GM18868 (cell line): Measurements from ENCODE around the gene GPC4.

Source experiments
- ATAC-seq: cut with Tn5 transposase; IDR thresholded peaks from one replicate; pipeline ENCODE4 v1.9.1; 2021; ENCODE audit warnings: mild to moderate bottlenecking, moderate library complexity; ENCODE audit not compliant: unreplicated experiment

Gene GPC4

DNA sequence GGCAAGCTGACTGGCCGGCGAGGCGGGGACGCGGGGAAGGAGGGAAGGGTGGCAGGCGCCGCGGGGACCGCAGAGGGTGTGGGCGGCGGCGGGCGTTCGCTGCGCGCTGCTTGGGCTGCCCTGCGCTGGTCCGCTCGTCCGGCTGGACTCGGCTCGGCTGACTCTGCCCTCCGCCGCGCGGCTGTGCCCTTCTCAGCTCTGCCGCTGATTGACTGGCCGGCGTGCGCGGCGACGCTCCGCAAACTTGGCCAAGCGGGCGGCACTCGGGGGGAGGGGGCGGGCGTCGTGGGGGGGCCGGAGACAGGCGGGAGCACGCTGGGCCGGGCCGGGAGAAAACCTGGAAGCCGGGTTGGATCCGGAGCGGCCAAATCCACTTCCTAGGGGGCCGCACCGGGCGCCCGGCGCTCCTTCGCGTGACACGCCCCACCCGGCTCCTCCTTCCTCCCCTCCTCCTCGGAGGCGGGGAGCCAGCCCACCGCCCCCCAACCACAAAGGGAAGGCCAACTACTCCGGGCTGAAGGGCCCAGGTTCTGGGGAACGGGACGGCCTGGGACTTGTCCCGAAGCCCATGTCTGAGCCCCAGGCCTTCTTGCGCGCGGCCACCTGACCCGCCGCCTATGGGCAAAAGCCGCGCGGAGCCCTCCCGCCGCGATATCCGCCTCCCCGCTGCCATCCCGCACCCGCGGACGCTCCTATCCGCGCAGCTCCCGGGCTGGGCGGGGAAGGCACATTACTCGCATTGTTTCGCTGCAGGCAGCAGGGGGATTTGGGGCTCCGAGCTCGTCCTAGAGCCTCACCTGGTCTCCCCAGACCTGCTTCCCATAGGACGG, at the start of gene GPC4:
TSS of gene GPC4 (minus strand) at position 214 of the 830 bp plus-strand sequence. CDS start 524 bp downstream, outside the sequence.
- no peak for ATAC-seq

DNA sequence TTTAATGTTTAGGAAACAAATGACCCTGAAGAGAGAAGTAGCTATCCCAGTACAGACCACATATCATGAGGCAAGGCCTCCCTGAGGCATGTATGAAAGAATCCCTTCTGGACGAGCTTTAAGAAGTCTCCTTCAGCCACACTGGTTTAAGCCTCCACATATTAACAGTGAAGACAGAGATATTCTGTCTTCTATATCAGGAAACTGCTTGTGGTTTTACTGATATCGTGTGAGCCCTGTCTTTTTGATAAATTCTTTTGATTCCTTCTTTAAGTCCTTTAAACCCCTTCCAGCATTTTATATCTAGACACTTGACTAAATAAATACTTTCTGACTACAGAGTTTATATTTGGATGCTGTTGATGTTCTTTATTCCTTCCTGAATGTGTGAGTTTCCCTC, 45.9 kb upstream of the GPC4 start:
- no peak for ATAC-seq

DNA sequence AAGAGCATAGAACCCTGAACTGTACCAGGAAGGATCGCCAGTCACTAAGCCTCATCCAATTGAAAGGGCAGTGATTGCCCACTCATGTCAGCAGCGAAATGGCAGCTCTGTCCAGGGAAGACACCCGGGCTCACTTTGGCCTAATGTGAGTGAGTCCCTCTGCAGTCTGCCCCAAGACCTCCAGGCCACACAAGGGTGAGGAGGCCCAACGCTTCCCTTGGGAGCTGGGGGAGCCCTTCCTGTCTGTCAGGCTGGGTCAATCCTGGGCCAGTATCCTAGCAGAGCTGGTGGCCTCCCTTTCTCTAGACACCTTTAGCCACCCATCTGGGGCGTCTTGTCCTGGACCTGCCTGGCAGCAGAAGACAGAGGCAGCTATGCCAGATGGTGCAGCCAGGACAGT, 39.6 kb upstream of the GPC4 start:
- ATAC-seq: no peak

DNA sequence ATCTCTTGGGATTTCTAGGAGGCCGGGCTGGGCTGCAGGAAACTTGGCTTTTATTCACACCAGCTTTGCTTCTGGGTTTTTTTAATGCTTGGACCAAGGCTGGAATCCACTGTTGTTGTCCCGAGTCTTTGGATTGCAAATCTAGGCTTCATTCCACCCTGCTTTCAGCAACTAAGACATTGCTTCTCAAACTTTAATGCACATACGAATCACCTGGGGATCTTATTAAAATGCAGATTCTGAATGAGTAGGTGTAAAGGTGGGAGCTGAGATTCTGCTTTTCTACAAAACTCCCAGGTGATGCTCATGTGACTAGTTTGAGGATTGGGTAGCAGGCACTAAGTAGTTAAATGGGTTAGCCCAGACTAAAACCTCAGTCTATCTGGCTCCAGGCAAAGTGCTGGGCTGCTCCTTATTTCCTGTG, 39.2 kb upstream of the GPC4 start:
- ATAC-seq: no peak

DNA sequence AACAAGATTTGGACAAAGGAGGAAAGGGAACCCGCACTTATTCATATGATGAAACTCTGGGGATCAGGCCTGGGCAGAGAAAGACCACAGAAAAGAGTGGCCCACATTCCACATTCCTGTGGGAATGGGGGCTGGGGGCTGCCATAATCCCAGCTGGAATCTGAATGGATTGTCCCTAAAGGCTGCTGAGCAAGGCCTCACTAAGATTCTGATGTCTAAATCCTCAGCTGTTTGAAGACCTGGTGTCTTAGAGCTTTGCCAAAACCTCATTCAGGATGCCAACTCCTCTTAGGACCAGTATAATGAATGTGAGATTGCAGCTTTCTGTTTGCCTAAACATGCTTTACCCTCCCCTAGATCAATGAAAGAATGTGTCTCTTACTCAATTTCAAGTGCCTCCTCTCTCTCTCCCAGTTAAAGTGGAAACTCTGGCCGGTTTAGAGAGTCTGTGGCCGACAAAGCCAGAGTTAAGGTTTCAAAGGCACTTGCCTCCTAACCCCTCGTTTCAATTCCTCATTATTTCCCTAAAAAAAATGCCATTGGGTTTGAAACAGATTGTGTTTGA, 33.3 kb upstream of the GPC4 start:
- no peak for ATAC-seq

DNA sequence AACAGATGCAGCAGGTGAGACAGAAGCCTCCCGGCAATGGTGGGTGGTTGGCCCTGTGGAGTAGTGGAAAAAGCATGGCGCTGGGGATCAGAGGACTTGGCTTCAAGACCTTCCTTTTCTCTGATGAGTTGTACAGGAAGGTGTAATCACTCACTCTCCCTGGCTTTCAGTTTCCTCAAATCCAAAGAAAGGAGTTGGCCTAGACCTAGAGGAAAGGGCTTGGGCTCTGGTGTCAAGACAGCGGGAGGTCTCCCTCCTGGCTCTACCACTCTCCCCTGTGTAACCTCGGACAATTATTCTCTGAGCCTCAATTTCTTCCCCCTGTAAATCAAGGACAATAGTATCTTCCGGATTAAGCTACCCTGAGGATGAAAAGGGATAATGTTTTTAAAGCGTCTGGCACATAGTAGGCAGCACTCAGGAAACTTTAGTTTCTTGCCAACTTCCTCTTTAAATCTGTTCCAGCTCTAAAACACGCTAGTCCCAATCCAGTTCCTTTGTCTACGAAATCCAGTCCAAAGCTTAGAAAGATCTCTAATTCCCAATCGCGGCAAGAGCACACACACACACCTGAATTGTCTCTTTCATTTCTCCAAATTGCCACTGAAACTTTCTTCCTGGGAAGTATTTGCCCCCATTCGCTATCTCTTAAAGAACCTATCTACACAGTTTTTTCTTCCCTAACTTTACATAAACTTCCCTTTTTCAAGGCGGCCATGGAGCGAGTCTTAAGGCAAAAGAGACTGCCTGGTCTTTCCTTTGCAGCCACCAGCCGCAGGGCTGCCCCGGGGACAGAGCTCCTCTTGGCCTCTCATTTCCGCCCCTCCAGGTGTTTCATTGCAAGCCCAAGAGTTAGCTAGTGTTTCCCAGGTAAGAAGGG, 29.9 kb upstream of the GPC4 start:
- ATAC-seq: no peak

DNA sequence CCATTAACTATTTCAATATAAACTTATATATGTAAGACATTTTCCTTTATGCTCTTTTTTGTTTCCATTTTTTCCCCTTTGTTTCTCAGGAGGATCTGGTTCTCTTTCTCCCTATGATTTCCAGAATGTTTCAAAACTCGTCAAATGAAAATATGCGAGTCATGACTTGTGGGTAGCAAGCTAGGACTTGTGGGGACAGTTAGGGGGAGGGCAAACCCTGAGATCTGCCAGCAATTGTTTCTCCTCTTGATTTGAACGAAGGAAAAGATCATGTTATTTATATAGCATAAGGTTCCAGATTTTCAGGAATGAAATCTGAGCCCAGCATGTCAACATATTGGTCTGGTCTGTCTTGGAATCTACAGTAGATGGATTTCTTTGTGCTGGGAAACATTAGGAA, 28.9 kb upstream of the GPC4 start:
- ATAC-seq: no peak

DNA sequence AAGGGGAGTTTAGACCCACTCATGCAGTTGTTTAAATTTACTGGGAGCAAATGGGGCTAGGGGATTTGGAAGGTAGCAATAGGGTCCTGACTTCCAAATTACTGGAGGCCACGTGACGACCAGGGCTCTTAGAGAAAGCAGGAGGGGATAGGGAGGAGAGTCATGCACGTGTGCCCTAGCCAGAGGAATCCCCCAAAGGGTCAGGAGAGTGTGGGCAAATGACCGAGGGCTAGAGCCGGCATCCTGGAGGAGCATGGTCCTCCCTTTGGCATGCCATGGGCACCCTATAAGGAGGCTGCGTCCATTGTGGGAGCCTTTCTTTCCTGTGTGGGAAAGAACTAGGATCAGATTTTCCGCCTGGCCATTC, 25.5 kb upstream of the GPC4 start:
- no peak for ATAC-seq

DNA sequence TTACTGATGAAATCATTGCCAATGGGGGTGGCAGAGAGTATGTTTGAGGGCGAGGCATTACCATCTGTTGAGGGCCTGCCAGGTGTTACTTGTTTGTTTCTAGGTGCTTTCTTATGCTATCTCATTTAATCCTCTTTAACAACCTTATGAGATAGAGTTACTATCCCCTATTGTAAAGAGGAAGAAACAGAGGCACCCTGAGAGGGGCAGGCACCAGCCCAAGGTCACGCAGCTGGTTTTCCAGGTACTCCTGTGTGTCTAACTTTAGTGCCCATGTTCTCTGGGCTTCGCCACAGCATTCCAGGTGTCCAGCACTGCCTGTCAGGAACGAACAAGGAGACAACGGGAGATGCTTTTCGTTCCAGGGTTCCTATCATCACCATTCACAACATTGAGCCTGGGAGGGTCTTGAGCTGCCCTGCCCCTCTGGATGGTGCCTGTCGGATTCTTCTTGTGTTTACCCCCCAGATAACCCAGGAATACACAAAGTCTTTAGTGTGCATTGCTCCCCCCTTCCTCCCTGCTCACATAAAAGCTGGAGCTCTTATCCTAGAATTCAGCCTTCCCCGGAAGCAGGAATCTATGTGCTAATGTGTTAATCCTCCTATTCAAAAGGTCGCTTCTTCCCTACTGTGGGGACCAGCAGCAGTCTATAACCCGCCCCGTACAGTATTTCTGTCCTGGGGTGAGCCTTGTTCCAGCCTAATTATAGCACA, 24.9 kb upstream of the GPC4 start:
- no peak for ATAC-seq

DNA sequence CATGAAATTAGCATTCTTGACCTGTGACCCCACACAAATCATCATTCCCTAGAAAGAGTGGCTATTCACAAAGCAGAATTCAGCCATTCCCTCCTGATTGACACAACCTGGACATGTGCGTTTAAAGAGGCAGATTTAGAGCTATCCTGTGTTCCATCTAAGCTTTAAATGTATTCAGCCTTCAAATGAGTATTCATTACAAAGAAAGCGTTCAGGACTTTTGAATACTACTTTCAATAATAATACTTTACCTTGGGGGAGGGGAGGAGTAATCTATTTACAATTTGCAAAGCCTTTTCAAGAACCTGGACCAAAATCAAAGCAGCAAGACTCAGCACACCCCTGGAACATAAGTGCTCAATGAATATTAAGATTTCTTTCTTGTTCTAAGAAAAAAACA, 22.5 kb upstream of the GPC4 start:
- no peak for ATAC-seq

DNA sequence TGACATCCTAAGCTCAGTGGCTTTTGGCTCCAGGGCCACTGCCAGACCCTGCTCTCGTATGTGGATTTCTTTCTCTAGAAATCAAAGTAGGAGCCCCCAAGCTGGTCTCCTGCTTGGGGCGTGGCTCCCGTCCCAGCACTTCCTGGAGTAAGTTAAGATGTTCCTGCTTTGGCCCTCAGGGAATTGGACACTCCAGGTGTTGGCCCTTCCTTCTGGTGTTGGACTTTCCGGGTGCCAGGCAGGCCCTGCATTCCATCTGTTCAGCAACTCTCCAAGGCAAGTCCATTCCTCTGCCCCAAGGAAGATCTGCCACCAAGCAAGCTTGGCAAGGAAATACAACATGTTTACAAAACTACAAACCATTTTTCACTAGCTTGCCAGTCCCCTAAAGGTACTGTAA, 22.1 kb upstream of the GPC4 start:
- no peak for ATAC-seq

DNA sequence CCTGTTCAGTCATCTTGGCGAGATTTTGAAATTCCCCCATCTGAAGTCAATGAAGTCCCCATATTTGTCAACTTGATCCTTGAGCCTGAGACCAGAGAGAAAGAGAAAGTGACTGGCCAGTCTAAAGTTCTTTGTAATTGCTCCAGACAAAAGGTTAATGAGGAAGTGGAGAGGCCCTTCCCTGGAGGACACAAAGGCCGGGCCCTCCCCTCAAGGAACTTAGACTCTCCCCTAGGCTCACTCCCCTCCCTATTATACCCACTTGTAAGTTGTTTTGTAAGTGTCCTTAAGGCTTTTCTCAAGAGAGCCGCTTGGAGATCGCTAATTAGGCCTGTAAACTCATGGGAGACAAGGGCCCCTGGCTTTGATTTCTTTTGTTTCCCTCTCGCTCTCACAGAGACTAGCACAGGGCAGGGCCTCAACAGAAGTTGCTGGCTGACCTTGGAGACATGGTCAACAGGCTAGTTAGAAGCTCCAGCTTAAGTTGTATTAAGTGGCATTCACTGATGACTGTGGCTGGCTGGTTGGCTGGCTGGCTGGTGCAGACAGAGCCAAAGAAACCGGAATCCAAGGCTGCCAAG, 20.3 kb upstream of the GPC4 start:
- ATAC-seq: no peak

DNA sequence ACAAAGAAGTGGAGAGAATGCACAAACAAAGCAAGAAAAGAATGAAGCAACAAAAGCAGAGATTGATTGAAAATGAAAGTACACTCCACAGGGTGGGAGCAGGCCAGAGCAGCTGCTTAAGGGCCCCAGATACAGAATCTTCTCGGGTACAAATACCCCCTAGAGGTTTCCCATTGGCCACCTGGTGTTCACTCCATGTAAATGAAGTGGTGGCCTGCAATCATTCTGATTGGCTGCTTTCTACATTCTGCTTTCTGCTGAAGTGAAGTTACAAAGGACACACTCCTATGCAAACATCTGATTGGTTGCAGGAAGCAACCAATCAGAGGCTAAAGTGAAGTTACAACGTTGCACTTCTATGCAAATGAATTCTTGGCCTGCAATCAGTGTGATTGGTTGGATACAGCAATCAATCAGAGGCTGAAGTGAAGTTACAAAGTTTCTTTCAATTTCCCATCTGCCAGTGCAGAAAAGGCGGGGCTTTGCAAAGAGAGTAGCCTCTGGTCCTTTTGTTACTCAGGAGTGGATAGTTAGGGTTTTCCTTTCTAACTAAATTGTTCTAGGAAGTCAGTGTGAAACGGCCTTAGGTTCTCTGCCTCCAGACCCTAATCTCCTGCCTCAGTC, 19.0 kb upstream of the GPC4 start:
- no peak for ATAC-seq

DNA sequence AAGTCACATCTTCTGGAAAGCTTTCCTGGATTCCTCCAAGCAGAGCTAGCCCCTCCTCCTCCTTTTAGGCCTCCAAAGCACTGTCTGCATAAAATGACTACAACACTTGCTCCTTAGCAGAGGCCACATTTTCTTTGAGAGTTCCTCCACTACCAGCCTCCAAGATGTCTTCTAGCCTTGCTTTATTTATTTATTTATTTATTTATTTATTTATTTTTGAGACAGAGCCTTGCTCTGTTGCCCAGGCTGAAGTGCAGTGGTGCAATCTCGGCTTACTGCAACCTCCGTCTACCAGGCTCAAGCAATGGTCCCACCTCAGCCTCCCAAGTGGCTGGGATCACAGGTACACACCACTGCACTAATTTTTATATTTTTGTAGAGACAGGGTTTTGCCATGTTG, 4.6 kb upstream of the GPC4 start:
- no peak for ATAC-seq

DNA sequence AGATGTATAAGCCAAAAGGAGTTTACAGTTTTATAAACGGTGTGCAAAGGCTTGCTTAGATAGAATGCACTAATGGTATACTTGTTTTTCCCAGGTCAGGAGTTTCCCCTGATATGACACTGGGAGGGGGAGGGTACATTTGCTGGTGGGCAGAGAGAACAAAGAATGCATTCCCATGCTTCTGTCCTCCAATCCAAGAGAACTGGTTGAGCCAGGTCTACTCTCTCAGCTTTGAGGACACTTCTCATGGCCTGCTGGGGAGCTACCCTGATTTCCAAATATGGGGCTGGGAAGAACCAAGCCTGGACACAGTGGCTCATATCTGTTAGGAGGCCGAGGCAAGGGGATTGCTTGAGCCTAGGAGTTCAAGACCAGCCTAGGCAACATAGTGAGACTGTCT, 3.3 kb upstream of the GPC4 start:
- no peak for ATAC-seq

DNA sequence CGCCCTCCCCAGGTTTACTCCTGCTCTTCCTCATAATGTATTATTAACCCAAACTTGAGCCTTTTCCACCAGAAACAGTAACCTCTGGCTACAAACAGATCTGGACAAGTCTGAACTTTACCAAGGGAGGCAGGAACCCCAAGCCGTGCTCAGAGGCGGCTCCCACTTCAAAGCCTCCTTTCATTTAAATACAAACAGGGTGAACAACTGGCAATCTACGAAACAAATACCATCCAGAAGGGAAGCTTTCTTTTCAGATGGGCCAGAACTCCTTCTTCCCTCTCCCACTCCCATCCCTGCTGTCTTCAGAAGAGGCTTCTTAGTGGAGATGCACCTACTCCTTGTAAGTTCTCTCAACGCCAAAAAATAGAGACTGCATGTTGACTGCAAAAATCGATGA, 2.1 kb upstream of the GPC4 start:
- ATAC-seq: no peak

DNA sequence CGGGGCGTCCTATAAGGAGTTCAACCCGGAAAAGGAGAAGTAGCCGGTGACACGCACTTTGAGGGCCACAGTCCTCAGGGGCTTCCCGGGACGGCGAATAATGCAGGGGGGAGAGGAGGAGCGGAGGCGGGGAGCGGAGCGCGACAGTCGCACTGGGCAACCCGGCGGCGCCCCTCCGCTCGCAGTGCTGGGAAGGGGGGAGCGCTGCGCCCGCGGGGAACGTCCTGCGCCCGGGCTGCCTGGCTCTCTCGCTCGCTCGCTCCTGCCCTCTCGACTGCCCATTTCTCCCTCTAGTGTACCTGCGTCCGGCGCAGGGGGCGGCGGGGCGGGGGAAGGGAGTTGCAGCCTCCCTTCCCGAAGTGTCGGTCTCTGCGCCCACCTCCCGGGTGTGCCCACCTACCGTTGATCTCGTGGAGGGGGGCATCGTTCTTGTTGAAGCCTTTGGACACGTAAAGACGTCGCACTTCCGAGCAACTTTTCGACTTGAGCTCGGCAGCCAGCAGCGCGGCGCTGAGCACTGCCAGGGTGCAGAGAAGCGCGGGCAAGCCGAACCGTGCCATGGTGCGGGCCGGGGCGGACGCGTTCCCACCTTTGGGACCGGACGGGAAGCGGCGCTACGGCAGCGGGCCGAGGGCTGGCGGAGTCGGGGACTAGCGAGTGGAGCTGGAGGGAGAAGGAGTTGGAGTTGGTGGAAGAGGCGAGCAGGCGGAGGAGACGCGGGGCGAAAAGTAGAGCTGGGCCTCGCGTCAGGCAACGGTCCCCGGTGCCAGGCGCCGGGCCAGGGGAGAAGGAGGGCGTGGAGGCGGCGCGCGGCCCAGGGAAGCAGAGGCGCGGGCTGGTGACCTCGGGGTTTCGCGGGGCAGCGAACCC, 648 bp downstream of the GPC4 start:
- ATAC-seq: no peak

DNA sequence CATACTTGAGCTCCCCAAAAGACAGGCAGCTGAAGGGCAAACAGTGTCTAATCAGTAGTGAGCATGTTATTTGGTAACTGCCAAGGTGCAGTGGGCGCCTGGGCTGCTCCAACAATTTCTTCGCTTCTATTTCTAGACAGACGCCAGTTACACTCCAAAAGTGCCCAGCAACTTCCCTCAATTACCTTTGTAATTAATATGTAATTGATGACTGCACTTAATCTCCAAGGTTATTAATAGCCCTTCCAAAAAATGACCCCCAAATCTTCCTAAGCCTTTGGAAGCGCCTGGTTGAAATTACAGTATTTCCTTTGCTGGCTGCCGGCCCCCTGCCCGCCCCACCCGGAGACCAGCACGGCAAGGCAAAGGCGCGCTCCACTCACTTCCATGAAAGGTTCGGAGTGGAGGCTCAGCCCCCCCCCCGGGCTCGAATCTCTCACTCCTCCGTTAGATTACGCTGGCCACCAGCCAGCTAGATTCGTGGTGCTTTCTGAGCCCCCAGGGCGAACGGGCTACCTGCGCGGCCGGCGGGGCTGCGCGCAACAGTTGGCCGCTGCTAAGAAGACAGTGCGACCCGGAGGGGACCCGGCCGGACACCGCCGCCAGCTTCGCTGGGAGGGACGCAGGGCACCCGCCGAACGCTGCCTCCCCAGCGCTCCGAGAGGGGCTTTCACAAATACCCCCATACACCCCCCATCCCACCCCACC, 1.9 kb downstream of the GPC4 start:
- no peak for ATAC-seq

DNA sequence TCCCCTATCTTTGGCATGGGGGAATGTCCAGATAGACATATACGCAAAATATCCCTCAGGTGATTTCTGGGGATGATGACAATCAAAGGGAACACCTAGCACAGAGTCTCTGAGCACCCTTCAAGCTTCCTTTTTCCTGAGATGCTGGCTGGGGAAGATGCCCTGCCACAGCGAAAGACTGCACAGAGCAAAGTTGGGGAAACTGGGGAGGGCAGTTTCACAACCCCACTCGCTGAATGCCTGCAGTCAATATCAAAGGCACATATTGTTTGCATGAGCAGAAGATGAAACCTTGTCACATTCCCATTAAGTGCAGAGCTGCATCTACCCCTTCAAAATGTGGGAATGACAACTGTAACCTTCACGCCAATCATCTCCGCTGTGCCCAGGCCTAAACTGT, 2.6 kb downstream of the GPC4 start:
- no peak for ATAC-seq
